ENCODE measurements around the gene PLXDC2. TPM values are rescaled to one million over a fixed set of nuclear protein-coding genes. Genes with fewer than 3 reads are reported as not detected.

The PLXDC2 gene
- total and polyA plus RNA-seq, 10 donors, result 1.8 to 50.4 (median 29.7) TPM

- Histone ChIP-seq H3K36me3 (no peaks in the 10 kb centered on the region), H3K9me3 (no peaks in the 10 kb centered on the region), H3K4me1 (no peaks in the 10 kb centered on the region), H3K27ac (no peak overlapping the region), H3K27me3 (replicated peaks in 1 of 7) (no peaks in the 10 kb centered on the region), H3K4me3 (no peak overlapping the region)
- intact Hi-C loops (cut with DNase I; ENCODE audit: low total_unique reads), result no loop called here
- 74 to 86% (median 80%) methylated on average over 3 of the region's 3 CpGs for WGBS, 5 donors
- no peak for DNase-seq
- TF ChIP-seq CTCF (IDR thresholded peaks at IDR 0.05 in 8 of 11, conservative IDR thresholded peaks at IDR 0.05 in 3 of 11) (no peak), POLR2A (IDR thresholded peaks at IDR 0.05) (no peak), POLR2AphosphoS5 (IDR thresholded peaks at IDR 0.05) (no peak)
Measured at GRCh38 chr10:20215547-20216152, 399.4 kb downstream of the PLXDC2 start.

- intact Hi-C loops (cut with DNase I; ENCODE audit: low total_unique reads), result no loop called here
Measured at GRCh38 chr10:20221356-20221755, 405.1 kb downstream of the PLXDC2 start.

DNA sequence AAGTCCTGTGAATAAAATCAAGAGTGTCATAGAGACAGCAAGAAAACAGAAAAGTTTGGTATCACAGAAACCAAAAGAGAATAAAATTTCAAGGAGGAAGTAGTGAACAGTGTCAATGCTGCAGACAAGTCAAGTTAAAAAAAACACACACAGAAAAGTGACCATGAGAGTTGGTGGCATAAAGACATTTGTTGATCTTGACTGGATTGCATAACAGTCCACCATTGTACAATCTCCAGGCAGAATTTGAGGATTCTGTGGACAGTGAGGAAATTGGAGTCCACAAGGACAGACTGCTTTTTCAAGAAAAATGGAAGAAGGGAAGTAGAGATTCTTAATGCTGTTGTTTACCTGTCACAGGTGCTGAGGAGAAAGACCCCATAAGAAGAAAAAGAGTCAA lies 412.5 kb downstream of the PLXDC2 start:
- intact Hi-C loops (cut with DNase I; ENCODE audit: low total_unique reads), result no loop called here
- Histone ChIP-seq H3K27ac (no peak overlapping the region), H3K9me3 (peaks cover 0 to 2% (median 0%) of the 10 kb centered on the region in 8 donors), H3K27me3 (replicated peaks in 1 of 7) (no peaks in the 10 kb centered on the region), H3K4me3 (no peak overlapping the region), H3K36me3 (no peaks in the 10 kb centered on the region), H3K4me1 (no peaks in the 10 kb centered on the region)
- TF ChIP-seq POLR2AphosphoS5 (IDR thresholded peaks at IDR 0.05) (no peak), CTCF (IDR thresholded peaks at IDR 0.05 in 8 of 11, conservative IDR thresholded peaks at IDR 0.05 in 3 of 11) (no peak), POLR2A (IDR thresholded peaks at IDR 0.05) (no peak)
- DNase-seq, result no peak

More at GRCh38 chr10:20221356-20221755, 405.1 kb downstream of the PLXDC2 start:
- H3K4me1 ChIP-seq, result no peaks in the 10 kb centered on the region
- no peak overlapping the region for H3K27ac ChIP-seq
- TF ChIP-seq POLR2A (IDR thresholded peaks at IDR 0.05), result no peak
- TF ChIP-seq POLR2AphosphoS5 (IDR thresholded peaks at IDR 0.05), result no peak
- no peak for TF ChIP-seq CTCF (IDR thresholded peaks at IDR 0.05 in 8 of 11, conservative IDR thresholded peaks at IDR 0.05 in 3 of 11)
- no peaks in the 10 kb centered on the region for H3K9me3 ChIP-seq
- H3K36me3 ChIP-seq, result no peaks in the 10 kb centered on the region
- 52 to 70% (median 60%) methylated on average over 1 of the region's 1 CpG for WGBS, 5 donors
- no peaks in the 10 kb centered on the region for H3K27me3 ChIP-seq (replicated peaks in 1 of 7)
- H3K4me3 ChIP-seq, result no peak overlapping the region
- DNase-seq, result no peak

DNA sequence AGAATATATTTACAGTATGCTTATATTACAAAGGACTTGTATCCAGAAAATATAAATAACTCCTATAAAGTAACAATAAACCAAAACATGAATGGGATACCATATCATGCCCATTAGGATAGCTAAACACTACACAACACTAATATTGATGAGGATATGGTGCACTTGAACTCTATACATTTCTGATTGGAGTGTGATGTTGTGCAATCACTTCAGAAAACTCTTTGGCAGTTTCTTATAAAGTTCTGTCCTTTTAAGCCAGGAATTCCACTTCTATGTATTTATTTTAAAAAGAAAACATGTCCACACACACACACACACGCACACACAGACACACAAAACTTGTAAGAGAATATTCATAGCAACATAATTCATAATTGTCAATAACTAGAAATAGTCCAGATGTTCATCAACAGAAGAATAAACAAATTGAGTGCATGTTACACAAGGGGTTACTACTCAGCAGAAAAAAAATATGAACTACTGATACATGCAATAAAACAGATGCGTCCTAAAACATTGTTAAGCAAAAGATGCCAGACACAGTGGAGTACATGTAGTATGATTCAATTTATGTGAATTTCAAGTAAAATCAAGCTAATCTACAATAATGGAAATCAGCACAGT lies 416.0 kb downstream of the PLXDC2 start:
- H3K27me3 ChIP-seq (replicated peaks in 1 of 7), result no peaks in the 10 kb centered on the region
- no peaks in the 10 kb centered on the region for H3K4me1 ChIP-seq
- WGBS, 5 donors, result 86 to 96% (median 89%) methylated on average over 2 of the region's 2 CpGs
- intact Hi-C loops (cut with DNase I; ENCODE audit: low total_unique reads), result no loop called here
- no peak overlapping the region for H3K4me3 ChIP-seq
- no peak overlapping the region for H3K27ac ChIP-seq
- TF ChIP-seq POLR2A (IDR thresholded peaks at IDR 0.05) (no peak), POLR2AphosphoS5 (IDR thresholded peaks at IDR 0.05) (no peak), CTCF (IDR thresholded peaks at IDR 0.05 in 8 of 11, conservative IDR thresholded peaks at IDR 0.05 in 3 of 11) (no peak)
- no peak for DNase-seq
- no peaks in the 10 kb centered on the region for H3K36me3 ChIP-seq
- peaks cover 0 to 2% (median 0%) of the 10 kb centered on the region in 8 donors for H3K9me3 ChIP-seq
